Measurements from ENCODE around the gene RCSD1.

The RCSD1 gene

GRCh38 chr1:167690053-167690452 is 60.0 kb downstream of the RCSD1 start:
- DNase-seq (ENCODE audit: low spot score): no peak
- H2AK5ac ChIP-seq (ENCODE audit: low read depth, low read length): no peak overlapping the region
- H3K4me3 ChIP-seq (ENCODE audit: low read length in 2 of 2): no peak overlapping the region
- H4K8ac ChIP-seq (ENCODE audit: low read depth, low read length): no peak overlapping the region
- H3K36me3 ChIP-seq (replicated peaks in 1 of 2; ENCODE audit: control insufficient read depth in 2 of 2, insufficient read depth in 2 of 2, low read length in 2 of 2): no peaks in the 10 kb centered on the region
- no peak overlapping the region for H2AFZ ChIP-seq (ENCODE audit: low read length)
- H3K9ac ChIP-seq (ENCODE audit: low read depth, low read length, poor library complexity): no peak overlapping the region
- H3K4me2 ChIP-seq (ENCODE audit: insufficient read depth, low read length, poor library complexity, severe bottlenecking): no peak overlapping the region
- no peak overlapping the region for H3K4ac ChIP-seq (ENCODE audit: low read length)
- no peaks in the 10 kb centered on the region for H3K9me3 ChIP-seq (replicated peaks in 1 of 2; ENCODE audit: control insufficient read depth in 2 of 2, insufficient read depth in 1 of 2, low read depth in 1 of 2, low read length in 2 of 2)
- no peak overlapping the region for H2BK15ac ChIP-seq (ENCODE audit: low read length)
- no peak overlapping the region for H3K18ac ChIP-seq (ENCODE audit: low read length)
- H3K4me1 ChIP-seq (ENCODE audit: control insufficient read depth in 2 of 2, insufficient read depth in 1 of 2, low read depth in 1 of 2, low read length in 2 of 2): peaks cover 3% of the 10 kb centered on the region in 2 donors
- no peak overlapping the region for H2BK12ac ChIP-seq (ENCODE audit: low read length)
- H3K27me3 ChIP-seq (ENCODE audit: control insufficient read depth in 3 of 3, insufficient read depth in 3 of 3, low read depth in 1 of 3, low read length in 3 of 3): peaks cover 0 to 27% (median 0%) of the 10 kb centered on the region in 3 experiments
- H3K79me1 ChIP-seq (ENCODE audit: low read depth, low read length): no peaks in the 10 kb centered on the region
- no peak overlapping the region for H2BK5ac ChIP-seq (ENCODE audit: low read length)
- no CpG with 5 or more reads among the region's 4 CpGs for WGBS, 2 donors (ENCODE audit: extremely low coverage in 2 of 2, insufficient read length in 2 of 2, insufficient replicate concordance in 1 of 2)
- no peak overlapping the region for H4K91ac ChIP-seq (ENCODE audit: low read depth, low read length, poor library complexity)
- no peak overlapping the region for H3K27ac ChIP-seq (replicated peaks; ENCODE audit: low read length)
- no peak overlapping the region for H3K23ac ChIP-seq (ENCODE audit: low read depth, low read length, poor library complexity)
- no peak overlapping the region for H2BK120ac ChIP-seq (ENCODE audit: low read depth, low read length)
- no peak overlapping the region for H3K14ac ChIP-seq (ENCODE audit: low read length)

- no peak for DNase-seq (ENCODE audit: low spot score)
These were observed 63.5 kb downstream of the RCSD1 start for GRCh38 chr1:167693425-167694045.

GRCh38 chr1:167694691-167695090 is 64.7 kb downstream of the RCSD1 start:
- Histone ChIP-seq H2AFZ (ENCODE audit: low read length) (no peak overlapping the region), H3K27ac (replicated peaks; ENCODE audit: low read length) (no peak overlapping the region), H4K8ac (ENCODE audit: low read depth, low read length) (no peak overlapping the region), H3K14ac (ENCODE audit: low read length) (no peak overlapping the region), H3K27me3 (ENCODE audit: control insufficient read depth in 3 of 3, insufficient read depth in 3 of 3, low read depth in 1 of 3, low read length in 3 of 3) (peaks cover 0 to 10% (median 0%) of the 10 kb centered on the region in 3 experiments), H3K4me1 (ENCODE audit: control insufficient read depth in 2 of 2, insufficient read depth in 1 of 2, low read depth in 1 of 2, low read length in 2 of 2) (peaks cover 0 to 1% of the 10 kb centered on the region in 2 donors), H3K4me3 (ENCODE audit: low read length in 2 of 2) (no peak overlapping the region), H3K79me1 (ENCODE audit: low read depth, low read length) (no peaks in the 10 kb centered on the region), H2BK12ac (ENCODE audit: low read length) (no peak overlapping the region), H3K4me2 (ENCODE audit: insufficient read depth, low read length, poor library complexity, severe bottlenecking) (no peak overlapping the region), H3K4ac (ENCODE audit: low read length) (no peak overlapping the region), H3K23ac (ENCODE audit: low read depth, low read length, poor library complexity) (no peak overlapping the region), H2BK5ac (ENCODE audit: low read length) (no peak overlapping the region), H3K9ac (ENCODE audit: low read depth, low read length, poor library complexity) (no peak overlapping the region), H2BK120ac (ENCODE audit: low read depth, low read length) (no peak overlapping the region), H4K91ac (ENCODE audit: low read depth, low read length, poor library complexity) (no peak overlapping the region), H3K18ac (ENCODE audit: low read length) (no peak overlapping the region), H3K36me3 (replicated peaks in 1 of 2; ENCODE audit: control insufficient read depth in 2 of 2, insufficient read depth in 2 of 2, low read length in 2 of 2) (no peaks in the 10 kb centered on the region), H2AK5ac (ENCODE audit: low read depth, low read length) (no peak overlapping the region), H3K9me3 (replicated peaks in 1 of 2; ENCODE audit: control insufficient read depth in 2 of 2, insufficient read depth in 1 of 2, low read depth in 1 of 2, low read length in 2 of 2) (no peaks in the 10 kb centered on the region), H2BK15ac (ENCODE audit: low read length) (no peak overlapping the region)
- WGBS, 2 donors (ENCODE audit: extremely low coverage in 2 of 2, insufficient read length in 2 of 2, insufficient replicate concordance in 1 of 2): no CpG with 5 or more reads among the region's 2 CpGs
- no peak for DNase-seq (ENCODE audit: low spot score)

More at GRCh38 chr1:167693425-167694045, 63.5 kb downstream of the RCSD1 start:
- H3K14ac ChIP-seq (ENCODE audit: low read length): no peak overlapping the region
- no peak overlapping the region for H2AK5ac ChIP-seq (ENCODE audit: low read depth, low read length)
- no peak overlapping the region for H2BK120ac ChIP-seq (ENCODE audit: low read depth, low read length)
- H3K4me3 ChIP-seq (ENCODE audit: low read length in 2 of 2): no peak overlapping the region
- H4K8ac ChIP-seq (ENCODE audit: low read depth, low read length): no peak overlapping the region
- no peaks in the 10 kb centered on the region for H3K36me3 ChIP-seq (replicated peaks in 1 of 2; ENCODE audit: control insufficient read depth in 2 of 2, insufficient read depth in 2 of 2, low read length in 2 of 2)
- WGBS, 2 donors (ENCODE audit: extremely low coverage in 2 of 2, insufficient read length in 2 of 2, insufficient replicate concordance in 1 of 2): no CpG with 5 or more reads among the region's 7 CpGs
- H3K18ac ChIP-seq (ENCODE audit: low read length): no peak overlapping the region
- H3K9ac ChIP-seq (ENCODE audit: low read depth, low read length, poor library complexity): no peak overlapping the region
- no peak overlapping the region for H3K4ac ChIP-seq (ENCODE audit: low read length)
- H4K91ac ChIP-seq (ENCODE audit: low read depth, low read length, poor library complexity): no peak overlapping the region
- H2AFZ ChIP-seq (ENCODE audit: low read length): no peak overlapping the region
- no peak overlapping the region for H3K23ac ChIP-seq (ENCODE audit: low read depth, low read length, poor library complexity)
- no peaks in the 10 kb centered on the region for H3K9me3 ChIP-seq (replicated peaks in 1 of 2; ENCODE audit: control insufficient read depth in 2 of 2, insufficient read depth in 1 of 2, low read depth in 1 of 2, low read length in 2 of 2)
- no peak overlapping the region for H2BK12ac ChIP-seq (ENCODE audit: low read length)
- no peak overlapping the region for H2BK15ac ChIP-seq (ENCODE audit: low read length)
- no peak overlapping the region for H3K27ac ChIP-seq (replicated peaks; ENCODE audit: low read length)
- peaks cover 0 to 1% of the 10 kb centered on the region in 2 donors for H3K4me1 ChIP-seq (ENCODE audit: control insufficient read depth in 2 of 2, insufficient read depth in 1 of 2, low read depth in 1 of 2, low read length in 2 of 2)
- peaks cover 0 to 10% (median 0%) of the 10 kb centered on the region in 3 experiments for H3K27me3 ChIP-seq (ENCODE audit: control insufficient read depth in 3 of 3, insufficient read depth in 3 of 3, low read depth in 1 of 3, low read length in 3 of 3)
- H2BK5ac ChIP-seq (ENCODE audit: low read length): no peak overlapping the region
- no peak overlapping the region for H3K4me2 ChIP-seq (ENCODE audit: insufficient read depth, low read length, poor library complexity, severe bottlenecking)
- no peaks in the 10 kb centered on the region for H3K79me1 ChIP-seq (ENCODE audit: low read depth, low read length)

GRCh38 chr1:167695147-167695546 is 65.1 kb downstream of the RCSD1 start:
- no peak overlapping the region for H2BK12ac ChIP-seq (ENCODE audit: low read length)

More at GRCh38 chr1:167695147-167695546, 65.1 kb downstream of the RCSD1 start:
- H2AK5ac ChIP-seq (ENCODE audit: low read depth, low read length): no peak overlapping the region
- H4K8ac ChIP-seq (ENCODE audit: low read depth, low read length): no peak overlapping the region
- H3K4ac ChIP-seq (ENCODE audit: low read length): no peak overlapping the region
- no CpG with 5 or more reads among the region's 2 CpGs for WGBS, 2 donors (ENCODE audit: extremely low coverage in 2 of 2, insufficient read length in 2 of 2, insufficient replicate concordance in 1 of 2)
- H3K4me1 ChIP-seq (ENCODE audit: control insufficient read depth in 2 of 2, insufficient read depth in 1 of 2, low read depth in 1 of 2, low read length in 2 of 2): peaks cover 0 to 1% of the 10 kb centered on the region in 2 donors
- H2BK5ac ChIP-seq (ENCODE audit: low read length): no peak overlapping the region
- no peak overlapping the region for H2BK120ac ChIP-seq (ENCODE audit: low read depth, low read length)
- no peaks in the 10 kb centered on the region for H3K9me3 ChIP-seq (replicated peaks in 1 of 2; ENCODE audit: control insufficient read depth in 2 of 2, insufficient read depth in 1 of 2, low read depth in 1 of 2, low read length in 2 of 2)
- H3K18ac ChIP-seq (ENCODE audit: low read length): no peak overlapping the region
- no peak overlapping the region for H2AFZ ChIP-seq (ENCODE audit: low read length)
- H3K14ac ChIP-seq (ENCODE audit: low read length): no peak overlapping the region
- DNase-seq (ENCODE audit: low spot score): no peak
- no peak overlapping the region for H3K4me2 ChIP-seq (ENCODE audit: insufficient read depth, low read length, poor library complexity, severe bottlenecking)
- no peaks in the 10 kb centered on the region for H3K36me3 ChIP-seq (replicated peaks in 1 of 2; ENCODE audit: control insufficient read depth in 2 of 2, insufficient read depth in 2 of 2, low read length in 2 of 2)
- H3K4me3 ChIP-seq (ENCODE audit: low read length in 2 of 2): no peak overlapping the region
- H4K91ac ChIP-seq (ENCODE audit: low read depth, low read length, poor library complexity): no peak overlapping the region
- H3K27me3 ChIP-seq (ENCODE audit: control insufficient read depth in 3 of 3, insufficient read depth in 3 of 3, low read depth in 1 of 3, low read length in 3 of 3): peaks cover 0 to 10% (median 0%) of the 10 kb centered on the region in 3 experiments
- H3K79me1 ChIP-seq (ENCODE audit: low read depth, low read length): no peaks in the 10 kb centered on the region
- H3K9ac ChIP-seq (ENCODE audit: low read depth, low read length, poor library complexity): no peak overlapping the region
- no peak overlapping the region for H3K27ac ChIP-seq (replicated peaks; ENCODE audit: low read length)
- no peak overlapping the region for H3K23ac ChIP-seq (ENCODE audit: low read depth, low read length, poor library complexity)
- H2BK15ac ChIP-seq (ENCODE audit: low read length): no peak overlapping the region
